Lower leg skin (tissue), 3 donors: Measurements from ENCODE around the gene ELFN1.

ENCODE experiments used
- CTCF ChIP-seq, 3 donors: fragments of 450-650 bp; IDR thresholded peaks; one replicate each; pipeline ENCODE4 v1.5.1; 2016; ENCODE audit warnings: antibody characterized with exemption in 3 of 3, mild to moderate bottlenecking in 3 of 3, moderate library complexity in 2 of 3
- POLR2A ChIP-seq, 2 donors: fragments of 450-650 bp; IDR thresholded peaks; one replicate each; pipeline ENCODE4 v1.6.1; 2016 to 2017; ENCODE audit warnings: antibody characterized with exemption in 2 of 2, mild to moderate bottlenecking in 1 of 2, moderate library complexity in 1 of 2

- TF ChIP-seq POLR2A (IDR thresholded peaks at IDR 0.05) (no peak), CTCF (IDR thresholded peaks at IDR 0.05) (no peak)
Measured at GRCh38 chr7:1724118-1724910, 54.2 kb downstream of the ELFN1 start.
